Peyer's patch (tissue), 4 donors: ENCODE data around the gene FAM76A. TPM values are rescaled to one million over a fixed set of nuclear protein-coding genes. Genes with fewer than 3 reads are reported as not detected.

Experiments
- DNase-seq, 3 donors: peaks; one replicate each; pipeline ENCODE4 v3.0.0-alpha.2; 2017 to 2019
- H3K27ac ChIP-seq, 4 donors: fragments of 200-600 bp; sonication (generic); one replicate each; pipeline ENCODE4 v1.5.1; 2016 to 2019
- H3K27me3 ChIP-seq, 2 donors: fragments of 200-600 bp; sonication (generic); one replicate each; pipeline ENCODE4 v1.5.1; 2019
- H3K36me3 ChIP-seq, 3 donors: fragments of 200-600 bp; sonication (generic); one replicate each; pipeline ENCODE4 v1.5.1; 2016 to 2019
- H3K4me1 ChIP-seq, 4 donors: fragments of 200-600 bp; sonication (generic); one replicate each; pipeline ENCODE4 v1.5.1; 2016 to 2019
- H3K4me3 ChIP-seq, 4 donors: fragments of 200-600 bp; sonication (generic); 1 replicate in 3 of 4; 2 replicates in 1 of 4; pipeline ENCODE4 v1.5.1; 2016 to 2019; ENCODE audit warnings: mild to moderate bottlenecking in 1 of 4
- H3K9me3 ChIP-seq, 4 donors: fragments of 200-600 bp; sonication (generic); one replicate each; pipeline ENCODE4 v1.5.1; 2016 to 2019; ENCODE audit warnings: mild to moderate bottlenecking in 1 of 4
- CTCF ChIP-seq, 6 experiments: fragments of 450-650 bp in 4 of 6; fragments of 200-600 bp in 2 of 6; sonication (generic) in 1 of 6; IDR thresholded peaks; one replicate each; pipeline ENCODE4 v1.5.1; 2017 to 2019; ENCODE audit warnings: antibody characterized with exemption in 6 of 6, mild to moderate bottlenecking in 3 of 6, moderate library complexity in 1 of 6
- POLR2A ChIP-seq, 2 donors: fragments of 450-650 bp; IDR thresholded peaks; one replicate each; pipeline ENCODE4 v1.5.1; 2017; ENCODE audit warnings: antibody characterized with exemption in 2 of 2, mild to moderate bottlenecking in 2 of 2, moderate library complexity in 2 of 2
- total RNA-seq, 4 donors: library from RNA; depleted of rRNA; stranded (reverse); fragments of >200 nt; gene quantifications; one replicate each; pipeline ENCODE4 v1.1.0, GENCODE V29; 2016

The FAM76A gene
- total RNA-seq, 4 donors from 2014 or later, result 9.3 to 62.7 (median 12.8) TPM

DNA sequence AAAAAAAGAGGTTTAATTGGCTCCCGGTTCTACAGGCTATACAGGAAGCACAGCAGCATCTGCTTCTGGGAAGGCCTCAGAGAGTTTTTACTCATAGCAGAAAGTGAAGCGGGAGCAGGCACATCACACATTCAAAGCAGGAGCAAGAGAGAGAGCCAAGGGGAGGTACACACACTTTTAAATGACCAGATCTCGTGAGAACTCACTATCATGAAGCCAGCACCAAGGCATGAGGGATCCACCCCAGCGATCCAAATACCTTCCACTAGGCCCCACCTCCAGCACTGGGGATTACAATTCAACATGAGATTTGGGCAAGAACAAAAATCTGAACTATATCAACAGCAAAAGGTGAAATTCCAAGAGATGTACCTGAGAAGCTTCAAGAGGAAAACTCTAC is 20.8 kb upstream of the FAM76A start:
- no peak for DNase-seq
- no peak overlapping the region for H3K27ac ChIP-seq
- TF ChIP-seq POLR2A (IDR thresholded peaks at IDR 0.05) (no peak), CTCF (IDR thresholded peaks at IDR 0.05) (no peak)
- no peaks in the 10 kb centered on the region for H3K4me1 ChIP-seq
- no peaks in the 10 kb centered on the region for H3K36me3 ChIP-seq
- H3K27me3 ChIP-seq, result no peaks in the 10 kb centered on the region
- no peaks in the 10 kb centered on the region for H3K9me3 ChIP-seq
- no peak overlapping the region for H3K4me3 ChIP-seq

GRCh38 chr1:27705545-27705944 is 20.2 kb upstream of the FAM76A start:
- Histone ChIP-seq H3K27me3 (no peaks in the 10 kb centered on the region), H3K4me3 (no peak overlapping the region), H3K4me1 (no peaks in the 10 kb centered on the region), H3K9me3 (no peaks in the 10 kb centered on the region), H3K36me3 (no peaks in the 10 kb centered on the region), H3K27ac (no peak overlapping the region)
- TF ChIP-seq CTCF (IDR thresholded peaks at IDR 0.05) (no peak), POLR2A (IDR thresholded peaks at IDR 0.05) (no peak)
- no peak for DNase-seq

- no peaks in the 10 kb centered on the region for H3K36me3 ChIP-seq
- no peak overlapping the region for H3K27ac ChIP-seq
- no peaks in the 10 kb centered on the region for H3K4me1 ChIP-seq
- no peak for DNase-seq
- no peak overlapping the region for H3K4me3 ChIP-seq
- no peaks in the 10 kb centered on the region for H3K27me3 ChIP-seq
- TF ChIP-seq CTCF (IDR thresholded peaks at IDR 0.05) (no peak), POLR2A (IDR thresholded peaks at IDR 0.05) (no peak)
- no peaks in the 10 kb centered on the region for H3K9me3 ChIP-seq
Measured at GRCh38 chr1:27710574-27710973, 15.2 kb upstream of the FAM76A start.

DNA sequence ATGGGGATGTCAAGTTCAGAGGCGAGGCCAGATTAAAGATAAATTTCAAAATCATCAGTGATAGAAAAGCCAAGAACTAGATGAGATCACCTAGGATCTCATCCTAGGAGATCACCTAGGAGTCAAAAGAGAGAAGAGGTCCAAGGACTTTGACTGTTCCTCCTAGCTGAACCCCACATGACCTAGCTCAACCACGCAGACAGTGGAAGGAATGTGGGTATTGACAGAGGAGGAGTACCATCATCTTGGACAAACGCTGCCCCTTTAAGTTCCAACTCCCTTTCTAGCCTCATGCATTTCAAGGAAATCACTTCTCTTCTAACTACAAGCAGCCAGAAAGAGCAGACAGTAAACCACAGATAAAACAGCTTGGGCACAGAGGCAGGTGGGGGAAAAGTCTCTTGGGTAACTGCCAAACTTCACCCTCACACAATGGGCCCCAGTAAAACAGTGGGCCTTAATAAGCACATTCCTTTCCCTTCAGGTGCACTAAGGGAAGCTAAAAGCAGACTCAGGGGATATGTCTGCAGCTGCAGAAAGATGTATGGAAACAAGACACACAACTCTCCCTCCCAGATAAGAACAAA is 12.5 kb upstream of the FAM76A start:
- no peaks in the 10 kb centered on the region for H3K9me3 ChIP-seq
- TF ChIP-seq CTCF (IDR thresholded peaks at IDR 0.05) (no peak), POLR2A (IDR thresholded peaks at IDR 0.05) (no peak)
- no peak overlapping the region for H3K4me3 ChIP-seq
- no peak overlapping the region for H3K27ac ChIP-seq
- H3K4me1 ChIP-seq, result no peaks in the 10 kb centered on the region
- no peaks in the 10 kb centered on the region for H3K27me3 ChIP-seq
- DNase-seq, result no peak
- H3K36me3 ChIP-seq, result no peaks in the 10 kb centered on the region

DNA sequence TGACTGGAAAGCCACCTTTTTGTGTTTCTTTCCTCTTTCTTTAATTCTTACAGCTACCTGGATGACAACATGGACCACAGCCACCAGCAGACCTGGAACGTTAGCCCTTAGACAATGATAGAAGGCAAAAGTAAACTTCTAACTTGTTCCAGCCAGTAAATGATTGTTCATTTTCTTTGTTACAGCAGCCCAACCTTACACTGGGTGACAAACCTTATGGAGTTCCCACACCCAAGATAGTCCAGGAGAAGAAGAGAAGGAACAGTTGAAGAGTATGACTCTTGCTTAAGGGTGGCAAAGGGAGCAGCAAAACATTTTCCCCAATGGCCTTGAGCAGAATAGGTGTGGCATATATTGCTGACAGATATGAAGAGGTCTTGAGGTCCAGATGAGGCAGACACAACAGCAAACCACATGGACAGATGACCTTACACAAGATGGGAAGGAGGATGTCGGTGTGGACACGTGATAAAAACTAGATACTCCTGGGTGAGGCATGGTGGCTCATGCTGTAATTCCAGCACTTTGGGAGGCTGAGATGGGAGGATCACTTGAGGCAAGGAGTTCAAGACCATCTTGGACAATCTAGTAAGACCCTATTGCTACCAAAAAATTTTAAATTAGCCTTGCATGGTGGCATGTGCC is 11.8 kb upstream of the FAM76A start:
- Histone ChIP-seq H3K9me3 (no peaks in the 10 kb centered on the region), H3K27me3 (no peaks in the 10 kb centered on the region), H3K36me3 (no peaks in the 10 kb centered on the region), H3K4me3 (no peak overlapping the region), H3K27ac (no peak overlapping the region), H3K4me1 (no peaks in the 10 kb centered on the region)
- TF ChIP-seq CTCF (IDR thresholded peaks at IDR 0.05) (no peak), POLR2A (IDR thresholded peaks at IDR 0.05) (no peak)
- DNase-seq, result no peak
